Vagina (tissue), 2 donors: ENCODE data around the gene IRAK1. TPM values are rescaled to one million over a fixed set of nuclear protein-coding genes. Genes with fewer than 3 reads are reported as not detected.

Source experiments
- DNase-seq, 2 donors: peaks; one replicate each; pipeline ENCODE4 v3.0.0-alpha.2; 2017; ENCODE audit errors: extremely low spot score in 2 of 2
- H3K27ac ChIP-seq: fragments of 200-600 bp; sonication (generic); one replicate; pipeline ENCODE4 v1.5.1; 2019
- H3K27me3 ChIP-seq: fragments of 200-600 bp; sonication (generic); one replicate; pipeline ENCODE4 v1.5.1; 2019
- H3K36me3 ChIP-seq, 2 donors: fragments of 200-600 bp; sonication (generic); one replicate each; pipeline ENCODE4 v1.5.1; 2017 to 2019
- H3K4me1 ChIP-seq: fragments of 200-600 bp; sonication (generic); one replicate; pipeline ENCODE4 v1.5.1; 2019
- H3K4me3 ChIP-seq, 2 donors: fragments of 200-600 bp; sonication (generic); 1 replicate in 1 of 2; 2 replicates in 1 of 2; pipeline ENCODE4 v1.5.1; 2016 to 2019
- H3K9me3 ChIP-seq: fragments of 200-600 bp; sonication (generic); one replicate; pipeline ENCODE4 v1.5.1; 2019
- POLR2A ChIP-seq, 2 donors: fragments of 450-650 bp; IDR thresholded peaks; one replicate each; pipeline ENCODE4 v1.6.1; 2017; ENCODE audit warnings: antibody characterized with exemption in 2 of 2, mild to moderate bottlenecking in 2 of 2, moderate library complexity in 2 of 2
- POLR2AphosphoS5 ChIP-seq, 2 donors: sonication (generic); formaldehyde crosslinking; IDR thresholded peaks; one replicate each; pipeline ENCODE4 v1.9.0; 2017; ENCODE audit warnings: antibody characterized with exemption in 2 of 2, mild to moderate bottlenecking in 2 of 2, low read depth in 1 of 2; ENCODE audit not compliant: insufficient read depth in 1 of 2
- intact Hi-C: fragments of 100-400 bp; cut with DNase I; formaldehyde crosslinking; loops from one replicate; pipeline ENCODE4 v1.15.1; 2023
- total RNA-seq: library from RNA; depleted of rRNA; stranded (reverse); fragments of >200 nt; gene quantifications from one replicate; pipeline ENCODE4 v1.2.3, GENCODE V29; 2016
- TF ChIP-seq, protein P1 (sequence below), 3 experiments: fragments of 450-650 bp in 2 of 3; fragments of 200-600 bp in 1 of 3; sonication (generic) in 1 of 3; IDR thresholded peaks; one replicate each; pipeline ENCODE4 v1.5.1; 2017 to 2019; ENCODE audit warnings: antibody characterized with exemption in 3 of 3, mild to moderate bottlenecking in 2 of 3, moderate library complexity in 2 of 3

The IRAK1 gene
- total RNA-seq, 1 donor from 2014 or later, result 46.7 TPM

DNA sequence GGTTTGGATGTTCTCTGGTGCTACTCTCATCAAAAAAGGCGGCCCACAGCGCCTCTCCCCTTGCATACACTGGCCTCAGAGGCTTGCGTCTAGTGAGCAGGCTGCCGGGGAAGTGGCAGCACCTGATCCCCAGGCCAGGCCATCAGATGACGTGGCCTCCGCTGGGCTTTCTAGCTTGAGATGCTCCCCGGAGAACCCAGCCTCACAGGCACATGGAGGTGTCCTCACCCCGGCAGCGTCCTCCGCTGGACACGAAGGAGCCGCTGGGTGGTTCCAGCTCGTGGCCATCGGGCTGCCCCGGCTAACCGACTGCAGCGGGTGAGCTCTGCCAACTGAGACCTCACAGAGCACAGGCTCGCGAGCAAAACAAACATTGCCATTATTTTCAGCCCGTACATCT lies 12.8 kb downstream of the IRAK1 start:
- Histone ChIP-seq H3K4me3 (no peak overlapping the region), H3K4me1 (peaks cover 7% of the 10 kb centered on the region), H3K27me3 (no peaks in the 10 kb centered on the region), H3K27ac (no peak overlapping the region), H3K36me3 (no peaks in the 10 kb centered on the region), H3K9me3 (no peaks in the 10 kb centered on the region)
- TF ChIP-seq POLR2AphosphoS5 (IDR thresholded peaks at IDR 0.05; ENCODE audit: insufficient read depth in 1 of 2, low read depth in 1 of 2) (no peak), POLR2A (IDR thresholded peaks at IDR 0.05) (no peak)
- TF ChIP-seq, protein P1, sequence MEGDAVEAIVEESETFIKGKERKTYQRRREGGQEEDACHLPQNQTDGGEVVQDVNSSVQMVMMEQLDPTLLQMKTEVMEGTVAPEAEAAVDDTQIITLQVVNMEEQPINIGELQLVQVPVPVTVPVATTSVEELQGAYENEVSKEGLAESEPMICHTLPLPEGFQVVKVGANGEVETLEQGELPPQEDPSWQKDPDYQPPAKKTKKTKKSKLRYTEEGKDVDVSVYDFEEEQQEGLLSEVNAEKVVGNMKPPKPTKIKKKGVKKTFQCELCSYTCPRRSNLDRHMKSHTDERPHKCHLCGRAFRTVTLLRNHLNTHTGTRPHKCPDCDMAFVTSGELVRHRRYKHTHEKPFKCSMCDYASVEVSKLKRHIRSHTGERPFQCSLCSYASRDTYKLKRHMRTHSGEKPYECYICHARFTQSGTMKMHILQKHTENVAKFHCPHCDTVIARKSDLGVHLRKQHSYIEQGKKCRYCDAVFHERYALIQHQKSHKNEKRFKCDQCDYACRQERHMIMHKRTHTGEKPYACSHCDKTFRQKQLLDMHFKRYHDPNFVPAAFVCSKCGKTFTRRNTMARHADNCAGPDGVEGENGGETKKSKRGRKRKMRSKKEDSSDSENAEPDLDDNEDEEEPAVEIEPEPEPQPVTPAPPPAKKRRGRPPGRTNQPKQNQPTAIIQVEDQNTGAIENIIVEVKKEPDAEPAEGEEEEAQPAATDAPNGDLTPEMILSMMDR (IDR thresholded peaks at IDR 0.05), result no peak
- DNase-seq, result no peak
- intact Hi-C loops, result no loop called here

DNA sequence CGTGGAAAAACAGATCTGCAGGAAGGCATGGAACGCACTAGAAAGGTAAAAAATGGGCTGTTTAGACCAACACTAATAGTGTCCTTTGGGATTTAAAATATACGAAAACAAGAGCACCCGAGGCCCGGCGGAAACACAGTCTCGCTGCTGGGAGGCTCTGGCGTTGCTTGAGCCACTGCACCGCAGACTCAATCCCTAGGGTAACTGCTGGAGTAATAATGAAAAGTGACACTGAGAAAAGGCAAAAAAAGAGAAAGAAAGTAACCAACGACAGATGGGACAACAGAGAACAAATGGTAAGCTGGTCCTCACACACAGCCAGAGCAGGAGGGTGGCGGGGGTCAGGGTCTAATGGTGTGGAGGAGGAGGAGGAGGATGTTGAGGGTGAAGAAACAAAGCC lies 15.4 kb downstream of the IRAK1 start:
- TF ChIP-seq POLR2AphosphoS5 (IDR thresholded peaks at IDR 0.05; ENCODE audit: insufficient read depth in 1 of 2, low read depth in 1 of 2) (no peak), POLR2A (IDR thresholded peaks at IDR 0.05) (no peak)
- TF ChIP-seq, protein P1 (IDR thresholded peaks at IDR 0.05), result no peak
- H3K36me3 ChIP-seq, result no peaks in the 10 kb centered on the region
- H3K4me3 ChIP-seq, result no peak overlapping the region
- H3K4me1 ChIP-seq, result peaks cover 7% of the 10 kb centered on the region
- no peak for DNase-seq
- no peak overlapping the region for H3K27ac ChIP-seq
- no peaks in the 10 kb centered on the region for H3K9me3 ChIP-seq
- no peaks in the 10 kb centered on the region for H3K27me3 ChIP-seq
- intact Hi-C loops, result no loop called here

DNA sequence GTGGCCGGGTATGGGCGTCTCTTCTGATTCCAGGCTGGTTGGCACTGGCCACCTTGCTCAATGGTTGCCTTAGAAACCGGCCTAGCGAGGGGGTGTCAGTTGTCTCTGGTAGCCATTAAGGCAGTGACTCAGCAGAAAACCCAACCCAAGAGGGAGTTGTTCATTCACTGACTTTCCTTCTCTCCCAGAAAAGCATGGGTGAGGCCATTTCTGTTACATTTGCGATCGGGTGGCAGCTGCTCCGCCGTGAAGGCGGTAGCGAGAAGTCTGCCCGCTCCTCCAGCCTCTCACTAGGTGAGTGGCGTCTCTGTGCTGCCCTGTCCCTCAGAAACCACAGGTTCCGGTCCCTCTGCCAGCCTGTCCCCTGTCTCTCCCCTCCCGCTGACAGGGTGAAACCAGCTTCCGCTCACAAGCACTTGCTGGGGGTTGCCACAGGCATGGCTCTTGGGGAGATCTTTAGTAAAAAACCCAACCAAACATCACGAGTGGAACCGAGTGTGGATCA lies 17.4 kb downstream of the IRAK1 start:
- intact Hi-C loops, result no loop called here
- Histone ChIP-seq H3K9me3 (no peaks in the 10 kb centered on the region), H3K4me1 (peaks cover 7% of the 10 kb centered on the region), H3K27ac (peak overlapping the region; percentile 63), H3K4me3 (no peak overlapping the region), H3K36me3 (no peaks in the 10 kb centered on the region), H3K27me3 (no peaks in the 10 kb centered on the region)
- peak in 1 of 2 donors; percentile 83 for DNase-seq
- TF ChIP-seq POLR2A (IDR thresholded peaks at IDR 0.05), result no peak
- peak in 1 of 2 donors; percentile 38 for TF ChIP-seq POLR2AphosphoS5 (IDR thresholded peaks at IDR 0.05; ENCODE audit: insufficient read depth in 1 of 2, low read depth in 1 of 2)

DNA sequence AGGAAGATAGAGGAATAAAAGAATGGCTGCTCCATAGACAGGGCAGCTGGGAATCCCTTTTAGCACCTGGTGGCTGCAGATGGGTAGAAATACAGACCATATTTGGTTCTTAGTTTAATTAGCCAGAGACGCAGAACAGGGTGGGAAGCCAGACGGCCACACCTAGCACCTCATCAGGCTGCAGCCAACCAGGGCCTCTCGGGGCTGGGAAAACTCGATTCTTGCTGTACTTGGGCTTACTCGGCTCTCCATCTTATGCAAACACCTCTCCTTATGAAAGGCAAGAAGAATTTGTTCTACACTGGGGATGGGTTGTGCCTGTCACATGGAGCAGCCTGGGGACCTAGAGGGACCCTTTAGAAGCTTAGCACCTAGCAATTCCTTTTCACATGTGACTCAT lies 19.7 kb downstream of the IRAK1 start:
- TF ChIP-seq POLR2AphosphoS5 (IDR thresholded peaks at IDR 0.05; ENCODE audit: insufficient read depth in 1 of 2, low read depth in 1 of 2) (no peak), POLR2A (IDR thresholded peaks at IDR 0.05) (no peak)
- TF ChIP-seq, protein P1 (IDR thresholded peaks at IDR 0.05), result no peak
- no peak for DNase-seq
- Histone ChIP-seq H3K9me3 (no peaks in the 10 kb centered on the region), H3K27ac (peak overlapping the region; percentile 2), H3K36me3 (no peaks in the 10 kb centered on the region), H3K4me1 (peaks cover 7% of the 10 kb centered on the region), H3K4me3 (no peak overlapping the region), H3K27me3 (no peaks in the 10 kb centered on the region)
- intact Hi-C loops, result no loop called here

DNA sequence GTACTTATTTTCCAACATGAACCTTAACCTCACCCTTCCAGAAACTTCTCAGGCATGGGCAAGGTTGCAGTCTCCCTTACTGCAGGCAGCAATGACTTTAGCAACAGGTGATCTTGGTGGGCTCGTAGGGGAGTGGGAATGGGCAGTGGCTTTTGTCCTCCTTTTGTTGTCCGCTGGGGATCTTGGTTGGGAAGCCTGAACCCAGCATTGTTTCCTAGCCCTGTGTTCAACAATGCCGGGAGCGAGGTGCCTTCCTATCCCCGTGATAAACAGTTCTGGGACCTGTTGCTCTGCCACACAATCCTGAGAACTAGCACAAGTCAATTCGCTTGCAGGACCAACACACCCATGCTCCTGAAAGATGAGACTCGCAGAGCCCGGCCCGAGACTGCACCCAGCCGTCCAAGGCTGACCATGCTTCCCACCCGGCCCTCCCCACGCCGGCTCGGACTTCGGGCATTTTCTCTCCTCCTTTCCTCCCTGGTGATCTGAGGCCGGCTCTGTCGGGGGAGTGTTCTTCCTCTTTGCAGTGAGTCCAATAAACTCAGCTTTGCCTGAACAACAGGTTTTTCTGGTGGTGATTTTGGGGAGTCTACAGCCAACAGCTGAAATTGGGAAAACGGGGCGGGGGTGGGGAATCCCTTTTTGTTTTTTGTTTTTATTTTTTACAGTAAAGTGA lies 20.2 kb downstream of the IRAK1 start:
- Histone ChIP-seq H3K27me3 (no peaks in the 10 kb centered on the region), H3K4me3 (no peak overlapping the region), H3K27ac (peak overlapping the region; percentile 43), H3K36me3 (no peaks in the 10 kb centered on the region), H3K4me1 (peaks cover 7% of the 10 kb centered on the region), H3K9me3 (no peaks in the 10 kb centered on the region)
- TF ChIP-seq POLR2AphosphoS5 (IDR thresholded peaks at IDR 0.05; ENCODE audit: insufficient read depth in 1 of 2, low read depth in 1 of 2) (no peak), POLR2A (IDR thresholded peaks at IDR 0.05) (no peak)
- TF ChIP-seq, protein P1 (IDR thresholded peaks at IDR 0.05), result no peak
- intact Hi-C loops, result no loop called here
- DNase-seq, result no peak
